ENCODE data around the gene PDE10A.

- no peak for TF ChIP-seq MAFK (IDR thresholded peaks at IDR 0.05; ENCODE audit: low read depth, low read length)
- TF ChIP-seq NFE2L2 (IDR thresholded peaks at IDR 0.05; ENCODE audit: low read depth, low read length), result no peak
- TF ChIP-seq CTCF (conservative IDR thresholded peaks at IDR 0.05; ENCODE audit: low read depth, low read length), result no peak
- no peak for TF ChIP-seq SMC3 (IDR thresholded peaks at IDR 0.05; ENCODE audit: low read depth, low read length)
- no peak for TF ChIP-seq MXI1 (IDR thresholded peaks at IDR 0.05; ENCODE audit: borderline replicate concordance, low read depth, low read length)
- no peak for TF ChIP-seq RFX5 (IDR thresholded peaks at IDR 0.05; ENCODE audit: low read depth, low read length)
- no peak for TF ChIP-seq POLR2A (IDR thresholded peaks at IDR 0.05; ENCODE audit: low read depth, low read length)
- no peak for TF ChIP-seq BHLHE40 (IDR thresholded peaks at IDR 0.05; ENCODE audit: low read depth, low read length)
- no peak for TF ChIP-seq ELK1 (IDR thresholded peaks at IDR 0.05; ENCODE audit: borderline replicate concordance, low read depth, low read length)
- no peak for TF ChIP-seq CEBPB (IDR thresholded peaks at IDR 0.05; ENCODE audit: low read depth, low read length)
Observed at GRCh38 chr6:165552248-165552736, 110.7 kb downstream of the PDE10A start.
